HL-60 (cell line): ENCODE measurements around the gene PDZD4.

Source experiments
- DNase-seq, 2 experiments: peaks; one replicate each; pipeline ENCODE4 v3.0.0-alpha.2; 2010 to 2020; ENCODE audit warnings: low read depth in 1 of 2, low spot score in 1 of 2
- H3K27ac ChIP-seq: fragments of 250-450 bp; sonication (Bioruptor Pico); replicated peaks from 2 replicates; pipeline ENCODE4 v1.5.1; 2020; ENCODE audit warnings: mild to moderate bottlenecking, moderate library complexity
- H3K27me3 ChIP-seq: fragments of 250-450 bp; sonication (Bioruptor Pico); 2 replicates; pipeline ENCODE4 v1.5.1; 2021; ENCODE audit warnings: mild to moderate bottlenecking, moderate library complexity; ENCODE audit not compliant: insufficient read depth, poor library complexity, severe bottlenecking
- H3K4me3 ChIP-seq: replicated peaks from 2 replicates; pipeline ENCODE4 v1.5.1; 2011; ENCODE audit warnings: mild to moderate bottlenecking, control low read depth, low read length; ENCODE audit not compliant: insufficient read depth
- GABPA ChIP-seq: IDR thresholded peaks from 2 replicates; pipeline ENCODE4 v1.6.1; 2012; ENCODE audit warnings: low read depth
- POLR2AphosphoS5 ChIP-seq: IDR thresholded peaks from 2 replicates; pipeline ENCODE4 v1.6.1; 2012; ENCODE audit warnings: low read depth
- REST ChIP-seq: IDR thresholded peaks from 2 replicates; pipeline ENCODE4 v1.6.1; 2012; ENCODE audit warnings: low read depth; ENCODE audit not compliant: insufficient replicate concordance
- SPI1 ChIP-seq: IDR thresholded peaks from 2 replicates; pipeline ENCODE4 v1.6.1; 2012; ENCODE audit warnings: low read depth, mild to moderate bottlenecking, borderline replicate concordance
- TF ChIP-seq, protein P1 (sequence below): IDR thresholded peaks from one replicate; pipeline ENCODE4 v1.5.1; 2011; ENCODE audit warnings: low read length, control low read depth, inconsistent platforms; ENCODE audit not compliant: insufficient read depth

Gene PDZD4

GRCh38 chrX:153806999-153807575 is 23.3 kb downstream of the PDZD4 start:
- Histone ChIP-seq H3K4me3 (no peak overlapping the region), H3K27me3 (no peaks in the 10 kb centered on the region), H3K27ac (no peak overlapping the region)
- DNase-seq, result no peak
- no peak for TF ChIP-seq GABPA
- TF ChIP-seq, protein P1, sequence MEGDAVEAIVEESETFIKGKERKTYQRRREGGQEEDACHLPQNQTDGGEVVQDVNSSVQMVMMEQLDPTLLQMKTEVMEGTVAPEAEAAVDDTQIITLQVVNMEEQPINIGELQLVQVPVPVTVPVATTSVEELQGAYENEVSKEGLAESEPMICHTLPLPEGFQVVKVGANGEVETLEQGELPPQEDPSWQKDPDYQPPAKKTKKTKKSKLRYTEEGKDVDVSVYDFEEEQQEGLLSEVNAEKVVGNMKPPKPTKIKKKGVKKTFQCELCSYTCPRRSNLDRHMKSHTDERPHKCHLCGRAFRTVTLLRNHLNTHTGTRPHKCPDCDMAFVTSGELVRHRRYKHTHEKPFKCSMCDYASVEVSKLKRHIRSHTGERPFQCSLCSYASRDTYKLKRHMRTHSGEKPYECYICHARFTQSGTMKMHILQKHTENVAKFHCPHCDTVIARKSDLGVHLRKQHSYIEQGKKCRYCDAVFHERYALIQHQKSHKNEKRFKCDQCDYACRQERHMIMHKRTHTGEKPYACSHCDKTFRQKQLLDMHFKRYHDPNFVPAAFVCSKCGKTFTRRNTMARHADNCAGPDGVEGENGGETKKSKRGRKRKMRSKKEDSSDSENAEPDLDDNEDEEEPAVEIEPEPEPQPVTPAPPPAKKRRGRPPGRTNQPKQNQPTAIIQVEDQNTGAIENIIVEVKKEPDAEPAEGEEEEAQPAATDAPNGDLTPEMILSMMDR, result no peak
- no peak for TF ChIP-seq POLR2AphosphoS5
- no peak for TF ChIP-seq REST
- no peak for TF ChIP-seq SPI1

DNA sequence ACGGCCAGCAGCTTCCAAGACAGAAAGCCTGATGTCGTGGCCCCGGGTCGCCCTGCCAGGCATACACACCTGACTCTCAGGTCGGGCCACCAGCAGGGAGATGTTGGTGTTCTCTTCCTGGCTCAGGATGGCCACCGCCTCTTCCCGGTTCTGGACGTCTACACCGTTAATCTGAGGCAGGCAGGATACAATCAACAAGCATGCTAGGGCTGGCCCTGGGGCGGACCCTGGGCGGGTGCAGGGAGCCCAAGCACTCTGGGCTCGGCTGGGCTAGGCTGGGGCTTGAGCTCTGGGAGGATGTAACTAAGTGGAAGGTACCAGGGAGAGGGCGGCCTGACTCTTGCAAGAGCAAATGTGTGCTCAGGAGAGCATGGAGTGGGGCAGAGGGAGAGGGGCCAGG is 24.9 kb downstream of the PDZD4 start:
- no peak for DNase-seq
- Histone ChIP-seq H3K4me3 (no peak overlapping the region), H3K27me3 (no peaks in the 10 kb centered on the region), H3K27ac (no peak overlapping the region)
- no peak for TF ChIP-seq SPI1
- no peak for TF ChIP-seq REST
- no peak for TF ChIP-seq GABPA
- TF ChIP-seq POLR2AphosphoS5, result no peak
- TF ChIP-seq, protein P1, result no peak

DNA sequence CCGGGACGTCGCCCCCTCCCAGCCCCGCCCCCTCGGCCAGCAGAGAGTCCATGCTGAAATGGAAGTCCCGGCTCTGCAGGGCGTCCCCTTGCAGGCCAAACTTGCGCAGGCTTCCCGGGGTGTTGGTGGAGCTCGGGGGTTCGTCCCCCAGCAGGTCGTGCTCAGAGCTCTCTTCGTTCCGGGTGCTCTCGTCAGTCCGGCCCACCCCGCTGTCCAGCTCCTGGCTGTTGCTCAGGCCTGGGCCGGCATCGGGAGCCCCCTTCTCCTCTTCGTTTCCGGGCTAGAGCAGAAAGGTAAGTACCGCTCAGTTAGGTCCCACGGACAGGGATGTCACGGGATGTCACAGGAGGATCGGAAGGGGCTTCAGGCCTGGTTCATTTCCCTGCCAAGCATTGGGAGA is 25.7 kb downstream of the PDZD4 start:
- Histone ChIP-seq H3K27ac (no peak overlapping the region), H3K4me3 (no peak overlapping the region), H3K27me3 (no peaks in the 10 kb centered on the region)
- TF ChIP-seq GABPA (no peak), REST (no peak), POLR2AphosphoS5 (no peak), SPI1 (no peak)
- TF ChIP-seq, protein P1, result no peak
- DNase-seq, result no peak
